ENCODE results near the gene PSENEN.

The PSENEN gene

DNA sequence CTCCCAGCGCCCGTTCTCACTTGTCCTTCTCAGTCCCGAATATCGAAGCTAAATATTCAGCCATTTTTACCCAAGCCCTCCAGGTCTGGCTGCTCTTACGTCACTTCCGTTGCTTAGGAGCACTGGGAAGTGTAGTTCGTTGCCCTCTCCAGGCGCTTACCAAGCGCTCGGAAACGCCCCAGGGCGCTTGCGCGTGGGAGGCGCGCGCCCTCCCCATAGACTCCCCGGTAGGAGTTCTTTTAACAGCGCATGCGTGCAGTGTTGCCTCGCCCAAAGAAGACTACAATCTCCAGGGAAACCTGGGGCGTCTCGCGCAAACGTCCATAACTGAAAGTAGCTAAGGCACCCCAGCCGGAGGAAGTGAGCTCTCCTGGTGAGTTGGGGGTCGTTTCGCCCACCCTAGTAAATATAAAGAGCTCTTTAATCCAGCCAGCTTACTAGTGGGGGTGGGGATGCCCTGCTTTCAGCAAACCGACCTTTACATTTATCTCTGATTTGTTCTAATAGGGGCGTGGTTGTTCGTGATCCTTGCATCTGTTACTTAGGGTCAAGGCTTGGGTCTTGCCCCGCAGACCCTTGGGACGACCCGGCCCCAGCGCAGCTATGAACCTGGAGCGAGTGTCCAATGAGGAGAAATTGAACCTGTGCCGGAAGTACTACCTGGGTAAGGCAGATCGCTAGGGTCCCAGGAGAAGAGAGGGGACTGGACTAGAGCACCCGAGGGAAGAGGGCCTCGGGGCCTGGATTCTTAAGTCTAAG, at the start of gene PSENEN, which contains the start of gene U2AF1L4:
TSS of gene PSENEN (plus strand) at position 324 of the 759 bp plus-strand sequence. CDS start at position 604, 280 bp downstream.
TSS of gene U2AF1L4 (minus strand) at position 91 of the 759 bp plus-strand sequence. CDS start at position 64, 27 bp downstream.
- Mint-ChIP-seq H3K27me3 (no peaks in the 10 kb centered on the region), H3K36me3 (peaks cover 5% of the 10 kb centered on the region), H3K4me1 (ENCODE audit: low read depth) (peaks cover 61% of the 10 kb centered on the region), H3K9me3 (ENCODE audit: low read depth) (no peaks in the 10 kb centered on the region), H3K4me3 (peak within 1 kb of the TSS; percentile 95), H3K27ac (peak within 1 kb of the TSS; percentile 99)

DNA sequence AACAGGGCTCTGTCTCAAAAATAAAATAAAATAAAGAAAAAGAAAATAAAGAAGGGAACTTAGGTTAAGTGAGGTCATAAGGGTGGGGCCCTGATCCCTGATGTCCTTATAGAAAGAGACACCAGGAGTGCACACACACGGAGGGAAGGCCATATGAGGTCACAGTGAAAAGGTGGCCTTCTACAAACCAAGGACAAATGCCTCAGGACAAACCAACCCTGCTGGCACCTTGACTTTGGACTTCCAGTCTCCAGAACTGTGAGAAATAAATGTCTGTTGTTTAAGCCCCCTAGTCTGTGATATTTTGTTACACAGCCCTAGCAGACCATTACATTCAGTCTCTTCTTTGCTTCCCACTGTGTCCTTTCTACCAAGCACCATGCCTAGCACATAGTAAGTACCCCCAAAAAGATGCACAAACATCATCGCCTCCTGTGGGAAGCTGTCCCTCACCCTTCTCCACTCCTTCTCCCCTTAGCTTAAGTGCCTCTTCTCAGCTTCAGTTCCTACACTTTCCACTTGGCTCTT, 49.5 kb upstream of the PSENEN start:
- Mint-ChIP-seq H3K4me3 (no peak overlapping the region), H3K27me3 (no peaks in the 10 kb centered on the region), H3K36me3 (no peaks in the 10 kb centered on the region), H3K4me1 (ENCODE audit: low read depth) (peaks cover 2% of the 10 kb centered on the region), H3K9me3 (ENCODE audit: low read depth) (no peaks in the 10 kb centered on the region), H3K27ac (no peak overlapping the region)

- Mint-ChIP-seq H3K4me1 (ENCODE audit: low read depth) (peaks cover 2% of the 10 kb centered on the region), H3K36me3 (no peaks in the 10 kb centered on the region), H3K27me3 (no peaks in the 10 kb centered on the region), H3K9me3 (ENCODE audit: low read depth) (no peaks in the 10 kb centered on the region), H3K4me3 (no peak overlapping the region), H3K27ac (no peak overlapping the region)
These were observed 48.6 kb upstream of the PSENEN start for GRCh38 chr19:35696835-35697234.

GRCh38 chr19:35702223-35703012, 43.0 kb upstream of the PSENEN start:
- H3K27me3 Mint-ChIP-seq = no peaks in the 10 kb centered on the region
- H3K36me3 Mint-ChIP-seq = no peaks in the 10 kb centered on the region
- no peaks in the 10 kb centered on the region for H3K9me3 Mint-ChIP-seq (ENCODE audit: low read depth)
- peak overlapping the region; percentile 92 for H3K4me3 Mint-ChIP-seq
- H3K27ac Mint-ChIP-seq = peak overlapping the region; percentile 97
- H3K4me1 Mint-ChIP-seq (ENCODE audit: low read depth) = peaks cover 5% of the 10 kb centered on the region

GRCh38 chr19:35703343-35703742, 42.1 kb upstream of the PSENEN start:
- Mint-ChIP-seq H3K9me3 (ENCODE audit: low read depth) (no peaks in the 10 kb centered on the region), H3K4me1 (ENCODE audit: low read depth) (peaks cover 5% of the 10 kb centered on the region), H3K27me3 (no peaks in the 10 kb centered on the region), H3K36me3 (no peaks in the 10 kb centered on the region), H3K4me3 (no peak overlapping the region), H3K27ac (no peak overlapping the region)

- H3K36me3 Mint-ChIP-seq = no peaks in the 10 kb centered on the region
- H3K27ac Mint-ChIP-seq = no peak within 1 kb of the TSS
- H3K27me3 Mint-ChIP-seq = no peaks in the 10 kb centered on the region
- peaks cover 5% of the 10 kb centered on the region for H3K4me1 Mint-ChIP-seq (ENCODE audit: low read depth)
- H3K4me3 Mint-ChIP-seq = no peak within 1 kb of the TSS
- no peaks in the 10 kb centered on the region for H3K9me3 Mint-ChIP-seq (ENCODE audit: low read depth)
These were observed 41.2 kb upstream of the PSENEN start, which contains the start of gene ZBTB32 for GRCh38 chr19:35704218-35704617. Gene ZBTB32 (plus strand): TSS chr19:35704558. CDS start chr19:35714627, 10,069 bp downstream.

- peaks cover 28% of the 10 kb centered on the region for H3K4me1 Mint-ChIP-seq (ENCODE audit: low read depth)
- H3K27me3 Mint-ChIP-seq = no peaks in the 10 kb centered on the region
- H3K9me3 Mint-ChIP-seq (ENCODE audit: low read depth) = no peaks in the 10 kb centered on the region
- H3K27ac Mint-ChIP-seq = no peak overlapping the region
- no peaks in the 10 kb centered on the region for H3K36me3 Mint-ChIP-seq
- no peak overlapping the region for H3K4me3 Mint-ChIP-seq
These were observed 37.1 kb upstream of the PSENEN start for GRCh38 chr19:35708391-35708790.

GRCh38 chr19:35710784-35711723, 34.4 kb upstream of the PSENEN start:
- Mint-ChIP-seq H3K27ac (peak overlapping the region; percentile 99), H3K4me1 (ENCODE audit: low read depth) (peaks cover 48% of the 10 kb centered on the region), H3K27me3 (no peaks in the 10 kb centered on the region), H3K36me3 (peaks cover 2% of the 10 kb centered on the region), H3K4me3 (peak overlapping the region; percentile 74), H3K9me3 (ENCODE audit: low read depth) (no peaks in the 10 kb centered on the region)

DNA sequence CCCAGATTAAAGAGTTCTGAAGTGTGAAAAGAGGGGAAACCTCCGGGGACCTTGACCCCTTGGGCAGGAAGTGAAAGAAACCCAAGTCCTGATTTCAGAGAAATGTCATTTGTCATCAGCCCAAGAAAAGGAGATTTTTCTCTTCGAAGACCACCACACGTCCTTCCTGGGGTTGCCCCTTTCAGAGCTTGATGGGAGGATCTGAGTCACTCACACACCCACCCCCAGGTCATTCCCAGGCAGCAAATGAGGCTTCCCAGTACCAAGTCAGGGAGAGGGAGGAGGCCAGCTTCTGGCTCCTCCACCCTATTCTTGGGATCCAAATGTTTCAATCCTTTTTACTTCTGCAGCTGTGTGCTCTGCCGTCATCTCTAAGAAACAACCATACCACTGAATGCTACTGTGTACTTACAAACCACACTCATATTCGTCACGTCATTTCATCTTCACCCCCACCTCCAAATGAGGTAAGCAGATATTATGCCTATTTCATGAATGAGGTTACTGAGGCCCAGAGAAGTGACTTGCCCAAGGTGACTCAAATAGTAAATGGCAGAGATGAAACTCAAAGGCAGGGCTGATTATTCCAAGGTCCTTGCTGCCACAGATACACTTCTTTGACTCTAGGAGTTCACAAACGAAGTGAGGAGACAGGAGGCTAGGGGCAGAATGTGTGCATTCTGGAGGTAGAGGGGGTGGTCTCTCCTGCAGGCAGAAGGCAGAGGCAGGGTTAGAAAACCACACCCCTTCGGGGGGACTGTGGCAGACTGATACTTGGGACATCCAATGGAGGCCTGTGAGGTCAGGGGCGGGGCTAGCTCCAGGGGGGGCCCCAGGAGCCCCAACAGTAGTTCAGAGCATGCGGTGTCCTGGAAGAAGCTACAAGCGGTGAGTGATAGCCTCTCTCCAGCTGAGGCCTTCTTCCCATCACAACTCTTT, 32.6 kb upstream of the PSENEN start:
- Mint-ChIP-seq H3K4me1 (ENCODE audit: low read depth) (peaks cover 53% of the 10 kb centered on the region), H3K27me3 (no peaks in the 10 kb centered on the region), H3K27ac (peak overlapping the region; percentile 99), H3K4me3 (peak overlapping the region; percentile 93), H3K36me3 (peaks cover 7% of the 10 kb centered on the region), H3K9me3 (ENCODE audit: low read depth) (no peaks in the 10 kb centered on the region)

GRCh38 chr19:35713506-35713850, 32.0 kb upstream of the PSENEN start:
- peak overlapping the region; percentile 93 for H3K4me3 Mint-ChIP-seq
- peaks cover 53% of the 10 kb centered on the region for H3K4me1 Mint-ChIP-seq (ENCODE audit: low read depth)
- no peaks in the 10 kb centered on the region for H3K27me3 Mint-ChIP-seq
- H3K27ac Mint-ChIP-seq = peak overlapping the region; percentile 99
- H3K36me3 Mint-ChIP-seq = peaks cover 7% of the 10 kb centered on the region
- no peaks in the 10 kb centered on the region for H3K9me3 Mint-ChIP-seq (ENCODE audit: low read depth)

DNA sequence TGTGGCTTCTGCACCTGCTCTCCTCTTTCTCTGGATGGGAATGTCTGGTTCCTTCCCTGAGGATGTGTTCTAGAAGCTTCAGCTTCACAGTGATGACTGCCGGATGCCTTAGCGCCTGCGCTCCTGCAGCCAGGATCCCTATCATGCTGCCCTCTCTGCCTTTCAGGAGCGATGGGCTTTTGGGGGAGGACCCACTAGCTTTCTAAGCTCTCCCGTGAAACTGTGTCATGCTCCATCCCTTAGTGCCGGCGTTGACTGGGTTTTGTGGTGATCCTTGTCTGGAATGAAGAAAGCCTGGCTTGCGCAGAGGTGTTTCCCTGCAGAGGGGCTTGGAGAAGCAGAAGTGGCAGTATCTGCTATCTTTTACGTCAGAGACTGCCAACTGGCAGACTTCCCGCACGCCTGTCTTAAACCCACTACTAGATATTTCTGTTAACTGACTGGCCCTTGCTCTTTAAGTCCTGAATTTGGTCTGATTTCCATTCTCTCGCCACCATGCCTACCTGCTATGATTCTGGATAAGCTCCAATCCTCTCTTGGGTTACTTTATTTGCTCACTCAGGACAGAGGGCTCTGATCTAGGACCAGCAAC, 31.5 kb upstream of the PSENEN start:
- H3K4me1 Mint-ChIP-seq (ENCODE audit: low read depth) = peaks cover 53% of the 10 kb centered on the region
- peaks cover 7% of the 10 kb centered on the region for H3K36me3 Mint-ChIP-seq
- peak overlapping the region; percentile 93 for H3K4me3 Mint-ChIP-seq

DNA sequence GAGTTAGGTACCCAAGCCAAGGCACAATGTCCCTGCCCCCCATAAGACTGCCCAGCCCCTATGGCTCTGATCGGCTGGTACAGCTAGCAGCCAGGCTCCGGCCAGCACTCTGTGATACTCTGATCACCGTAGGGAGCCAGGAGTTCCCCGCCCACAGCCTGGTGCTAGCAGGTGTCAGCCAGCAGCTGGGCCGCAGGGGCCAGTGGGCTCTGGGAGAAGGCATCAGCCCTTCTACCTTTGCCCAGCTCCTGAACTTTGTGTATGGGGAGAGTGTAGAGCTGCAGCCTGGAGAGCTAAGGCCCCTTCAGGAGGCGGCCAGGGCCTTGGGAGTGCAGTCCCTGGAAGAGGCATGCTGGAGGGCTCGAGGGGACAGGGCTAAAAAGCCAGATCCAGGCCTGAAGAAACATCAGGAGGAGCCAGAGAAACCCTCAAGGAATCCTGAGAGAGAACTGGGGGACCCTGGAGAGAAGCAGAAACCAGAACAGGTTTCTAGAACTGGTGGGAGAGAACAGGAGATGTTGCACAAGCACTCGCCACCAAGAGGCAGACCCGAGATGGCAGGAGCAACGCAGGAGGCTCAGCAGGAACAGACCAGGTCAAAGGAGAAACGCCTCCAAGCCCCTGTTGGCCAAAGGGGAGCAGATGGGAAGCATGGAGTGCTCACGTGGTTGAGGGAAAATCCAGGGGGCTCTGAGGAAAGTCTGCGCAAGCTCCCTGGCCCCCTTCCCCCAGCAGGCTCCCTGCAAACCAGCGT, 30.7 kb upstream of the PSENEN start:
- Mint-ChIP-seq H3K4me1 (ENCODE audit: low read depth) (peaks cover 60% of the 10 kb centered on the region), H3K27ac (peak overlapping the region; percentile 99)

More for the DNA sequence above, 31.5 kb upstream of the PSENEN start:
- Mint-ChIP-seq H3K9me3 (ENCODE audit: low read depth) (no peaks in the 10 kb centered on the region), H3K27ac (peak overlapping the region; percentile 99), H3K27me3 (no peaks in the 10 kb centered on the region)

More for the DNA sequence above, 30.7 kb upstream of the PSENEN start:
- Mint-ChIP-seq H3K36me3 (peaks cover 7% of the 10 kb centered on the region), H3K27me3 (no peaks in the 10 kb centered on the region), H3K4me3 (peak overlapping the region; percentile 93), H3K9me3 (ENCODE audit: low read depth) (no peaks in the 10 kb centered on the region)
